ENCODE results near the gene UQCRHL. TPM values are rescaled to one million over a fixed set of nuclear protein-coding genes. Genes with fewer than 3 reads are reported as not detected.

The UQCRHL gene
- total and polyA plus RNA-seq, 10 of the 15 experiments (the other 5 are each of a cell fraction or from before 2014, with no cell fraction given): 1.4 to 17.3 (median 5.7) TPM

DNA sequence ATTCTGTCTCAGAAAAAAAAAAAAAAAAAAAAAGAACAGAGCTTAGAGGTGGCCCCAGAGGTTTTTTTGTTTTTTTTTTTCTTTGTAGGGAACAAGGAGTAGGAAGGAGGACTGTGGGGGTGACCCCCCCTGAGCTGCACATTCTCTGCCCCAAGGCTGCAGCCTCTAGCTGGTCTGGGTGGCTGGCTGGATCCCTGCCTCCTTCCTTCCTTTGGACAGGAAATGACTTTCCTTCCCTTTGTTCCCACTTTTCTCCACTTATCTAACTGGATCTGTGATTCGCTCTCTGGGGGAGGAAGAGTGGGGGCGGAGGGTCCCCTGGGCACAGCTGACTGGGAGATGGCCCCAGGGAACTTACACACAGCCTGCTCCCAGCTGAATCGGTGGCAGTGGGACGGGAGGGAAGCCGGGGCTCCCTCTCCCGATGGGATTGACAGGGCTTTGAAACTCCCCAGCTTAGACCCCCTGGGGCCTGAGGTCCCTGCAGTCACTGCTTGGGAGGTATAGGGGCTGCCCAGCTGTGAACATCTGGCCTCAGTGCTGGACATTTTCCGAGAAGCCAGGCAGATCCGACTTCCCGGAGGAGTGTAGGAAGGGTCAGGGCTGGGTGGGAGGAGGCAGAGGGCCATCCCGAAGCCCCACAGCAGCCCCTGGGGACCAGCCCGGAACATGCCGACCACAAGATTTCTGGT, 46.8 kb downstream of the UQCRHL start:
- H3K27ac ChIP-seq (ENCODE audit: control insufficient read depth, insufficient read depth): no peak overlapping the region
- H3K4me1 ChIP-seq (ENCODE audit: control insufficient read depth, insufficient read depth, low read length): no peaks in the 10 kb centered on the region
- no peaks in the 10 kb centered on the region for H3K79me2 ChIP-seq (ENCODE audit: control insufficient read depth, insufficient read depth, low read length)
- no peak for DNase-seq (ENCODE audit: low read depth, low spot score)
- H3K36me3 ChIP-seq (ENCODE audit: control insufficient read depth in 2 of 2, insufficient read depth in 2 of 2, low read length in 1 of 2): no peaks in the 10 kb centered on the region
- CTCF ChIA-PET: no interaction called here
- no peak overlapping the region for H3K4me2 ChIP-seq (ENCODE audit: control insufficient read depth, insufficient read depth)
- no peaks in the 10 kb centered on the region for H4K20me1 ChIP-seq (ENCODE audit: control insufficient read depth, insufficient read depth)
- WGBS (ENCODE audit: insufficient coverage, insufficient replicate concordance, low lambda C conversion rate, missing lambda C conversion rate): 71% methylated on average over 10 of the region's 12 CpGs
- peaks cover 8 to 19% of the 10 kb centered on the region in 2 experiments; a peak in 3 of 4 replicates for H3K27me3 ChIP-seq (replicated peaks in 1 of 2; ENCODE audit: control insufficient read depth in 2 of 2, insufficient read depth in 2 of 2, low read length in 1 of 2)
- no TSS peak for BruUV-seq (replicated peaks)
- H2AFZ ChIP-seq (ENCODE audit: control insufficient read depth, low read depth, low read length): no peak overlapping the region
- intact Hi-C loops (cut with micrococcal nuclease; ENCODE audit: unreplicated experiment) (no loop called here), in situ Hi-C loops (cut with MboI) (no loop called here)
- no peak overlapping the region for H3K9ac ChIP-seq (ENCODE audit: control insufficient read depth, insufficient read depth, low read length)
- no peak for ATAC-seq
- no peaks in the 10 kb centered on the region for H3K9me3 ChIP-seq (replicated peaks; ENCODE audit: control insufficient read depth, insufficient read depth, low read length)
- POLR2A ChIA-PET: interaction anchor here (0.6 kb wide), 1 partner anchor 37 kb away, joined by 4 read pairs; no protein-coding TSS in a partner anchor
- no peak for FAIRE-seq
- TF ChIP-seq, protein P1, sequence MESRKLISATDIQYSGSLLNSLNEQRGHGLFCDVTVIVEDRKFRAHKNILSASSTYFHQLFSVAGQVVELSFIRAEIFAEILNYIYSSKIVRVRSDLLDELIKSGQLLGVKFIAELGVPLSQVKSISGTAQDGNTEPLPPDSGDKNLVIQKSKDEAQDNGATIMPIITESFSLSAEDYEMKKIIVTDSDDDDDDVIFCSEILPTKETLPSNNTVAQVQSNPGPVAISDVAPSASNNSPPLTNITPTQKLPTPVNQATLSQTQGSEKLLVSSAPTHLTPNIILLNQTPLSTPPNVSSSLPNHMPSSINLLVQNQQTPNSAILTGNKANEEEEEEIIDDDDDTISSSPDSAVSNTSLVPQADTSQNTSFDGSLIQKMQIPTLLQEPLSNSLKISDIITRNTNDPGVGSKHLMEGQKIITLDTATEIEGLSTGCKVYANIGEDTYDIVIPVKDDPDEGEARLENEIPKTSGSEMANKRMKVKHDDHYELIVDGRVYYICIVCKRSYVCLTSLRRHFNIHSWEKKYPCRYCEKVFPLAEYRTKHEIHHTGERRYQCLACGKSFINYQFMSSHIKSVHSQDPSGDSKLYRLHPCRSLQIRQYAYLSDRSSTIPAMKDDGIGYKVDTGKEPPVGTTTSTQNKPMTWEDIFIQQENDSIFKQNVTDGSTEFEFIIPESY (IDR thresholded peaks at IDR 0.05): no peak
- TF ChIP-seq RFX5 (IDR thresholded peaks at IDR 0.05; ENCODE audit: low read depth, low read length): no peak
- no peak for TF ChIP-seq RELA (IDR thresholded peaks at IDR 0.05; ENCODE audit: borderline replicate concordance, partially characterized antibody)
- TF ChIP-seq RUNX3 (IDR thresholded peaks at IDR 0.05; ENCODE audit: low read length): no peak
- no peak for TF ChIP-seq JUND (IDR thresholded peaks at IDR 0.05; ENCODE audit: low read depth, low read length)
- TF ChIP-seq SREBF1 (IDR thresholded peaks at IDR 0.05; ENCODE audit: low read length): no peak
- TF ChIP-seq NBN (IDR thresholded peaks at IDR 0.05): no peak
- TF ChIP-seq MYC (IDR thresholded peaks at IDR 0.05; ENCODE audit: insufficient read depth, insufficient read length, insufficient replicate concordance, low read length, severe bottlenecking): no peak
- TF ChIP-seq CEBPB (IDR thresholded peaks at IDR 0.05; ENCODE audit: borderline replicate concordance in 1 of 2, low read depth in 2 of 2, low read length in 2 of 2): no peak
- TF ChIP-seq POLR2A (IDR thresholded peaks at IDR 0.05; ENCODE audit: low read depth, low read length): no peak
- no peak for TF ChIP-seq ZNF384 (IDR thresholded peaks at IDR 0.05; ENCODE audit: borderline replicate concordance, low read depth, low read length)
- no peak for TF ChIP-seq CBFB (IDR thresholded peaks at IDR 0.05; ENCODE audit: low read depth)
- TF ChIP-seq STAT3 (IDR thresholded peaks at IDR 0.05; ENCODE audit: low read depth, low read length): no peak
- TF ChIP-seq NR2C1 (IDR thresholded peaks at IDR 0.05): no peak
- H3K4me3 ChIP-seq: no peak overlapping the region
- SMC1A ChIA-PET (ENCODE audit: uncharacterized antibody, unreplicated experiment): no interaction called here
- RAD21 ChIA-PET (ENCODE audit: unreplicated experiment): interaction anchor here (0.7 kb wide), 1 partner anchor 330 kb away, joined by 6 read pairs; no protein-coding TSS in a partner anchor
